ENCODE results near the gene DNAJB14. TPM values are rescaled to one million over a fixed set of nuclear protein-coding genes. Genes with fewer than 3 reads are reported as not detected.

The DNAJB14 gene
- total and polyA plus RNA-seq, 2 of the 13 experiments (the other 11 are each of a cell fraction or from before 2014, with no cell fraction given): 9.1 to 38.1 TPM

DNA sequence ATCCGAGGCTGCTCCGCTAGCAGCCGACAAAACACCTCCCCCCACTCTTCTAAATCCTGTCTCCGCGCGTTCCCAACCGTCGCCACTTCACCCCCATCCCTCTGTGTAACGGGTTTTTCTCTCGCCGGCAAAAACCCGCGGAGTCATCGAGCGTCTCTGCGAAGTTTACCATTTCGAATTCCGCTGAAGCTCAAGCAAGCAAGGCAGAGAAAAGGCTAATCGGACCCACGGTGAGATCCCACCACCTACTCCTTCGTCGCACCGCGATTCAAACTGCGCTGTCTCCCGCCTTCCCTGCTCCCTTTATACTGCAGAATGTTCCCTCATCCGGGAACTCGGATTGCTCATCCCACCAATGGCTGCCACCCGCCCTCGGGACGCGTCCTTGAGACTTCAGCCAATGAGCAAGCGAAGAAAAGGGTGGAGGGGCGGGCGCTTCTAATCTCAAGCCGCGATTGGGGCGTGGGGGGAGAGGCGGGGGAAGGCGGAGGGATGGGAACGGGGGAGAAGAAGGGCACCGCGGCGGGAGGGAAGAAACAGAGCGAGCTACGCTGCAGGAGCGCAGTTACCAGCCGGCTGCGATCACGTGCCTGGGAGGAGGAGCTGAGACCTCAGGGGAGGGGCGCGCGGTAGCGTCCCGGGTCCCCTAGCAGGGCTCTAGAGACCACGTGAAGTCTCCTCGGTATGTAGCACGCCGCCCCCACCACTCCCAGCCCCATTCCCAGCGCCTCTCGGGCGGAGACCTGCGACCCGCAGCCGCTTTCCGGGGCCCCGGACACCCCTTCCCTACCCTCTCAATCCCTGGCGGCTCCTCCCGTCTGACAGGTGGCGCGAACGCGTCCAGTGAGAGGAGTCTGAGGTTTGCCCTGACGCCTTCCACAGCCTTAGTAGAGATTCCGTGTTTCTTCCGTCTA is 3.8 kb upstream of the DNAJB14 start, which contains the start of gene H2AZ1 (continued):
- TF ChIP-seq, protein P1, sequence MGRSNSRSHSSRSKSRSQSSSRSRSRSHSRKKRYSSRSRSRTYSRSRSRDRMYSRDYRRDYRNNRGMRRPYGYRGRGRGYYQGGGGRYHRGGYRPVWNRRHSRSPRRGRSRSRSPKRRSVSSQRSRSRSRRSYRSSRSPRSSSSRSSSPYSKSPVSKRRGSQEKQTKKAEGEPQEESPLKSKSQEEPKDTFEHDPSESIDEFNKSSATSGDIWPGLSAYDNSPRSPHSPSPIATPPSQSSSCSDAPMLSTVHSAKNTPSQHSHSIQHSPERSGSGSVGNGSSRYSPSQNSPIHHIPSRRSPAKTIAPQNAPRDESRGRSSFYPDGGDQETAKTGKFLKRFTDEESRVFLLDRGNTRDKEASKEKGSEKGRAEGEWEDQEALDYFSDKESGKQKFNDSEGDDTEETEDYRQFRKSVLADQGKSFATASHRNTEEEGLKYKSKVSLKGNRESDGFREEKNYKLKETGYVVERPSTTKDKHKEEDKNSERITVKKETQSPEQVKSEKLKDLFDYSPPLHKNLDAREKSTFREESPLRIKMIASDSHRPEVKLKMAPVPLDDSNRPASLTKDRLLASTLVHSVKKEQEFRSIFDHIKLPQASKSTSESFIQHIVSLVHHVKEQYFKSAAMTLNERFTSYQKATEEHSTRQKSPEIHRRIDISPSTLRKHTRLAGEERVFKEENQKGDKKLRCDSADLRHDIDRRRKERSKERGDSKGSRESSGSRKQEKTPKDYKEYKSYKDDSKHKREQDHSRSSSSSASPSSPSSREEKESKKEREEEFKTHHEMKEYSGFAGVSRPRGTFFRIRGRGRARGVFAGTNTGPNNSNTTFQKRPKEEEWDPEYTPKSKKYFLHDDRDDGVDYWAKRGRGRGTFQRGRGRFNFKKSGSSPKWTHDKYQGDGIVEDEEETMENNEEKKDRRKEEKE (IDR thresholded peaks at IDR 0.05): no peak
- TF ChIP-seq MATR3 (CRISPR knock-in tag; IDR thresholded peaks at IDR 0.05) (no peak), PHF21A (CRISPR knock-in tag; IDR thresholded peaks at IDR 0.05) (no peak; the same call in 1 of the 2 replicates), BRD4 (CRISPR knock-in tag; IDR thresholded peaks at IDR 0.05) (no peak), FOXJ3 (CRISPR knock-in tag; IDR thresholded peaks at IDR 0.05; ENCODE audit: borderline replicate concordance) (no peak), ZNF430 (CRISPR knock-in tag; IDR thresholded peaks at IDR 0.05) (no peak), SP1 (IDR thresholded peaks at IDR 0.05) (no peak), SP1 (CRISPR knock-in tag; IDR thresholded peaks at IDR 0.05) (peak; percentile 29), ZNF260 (CRISPR knock-in tag; IDR thresholded peaks at IDR 0.05; ENCODE audit: borderline replicate concordance, low read depth) (no peak), ATF1 (CRISPR knock-in tag; IDR thresholded peaks at IDR 0.05) (peak; percentile 81), GABPA (IDR thresholded peaks at IDR 0.05; ENCODE audit: low read depth, low read length) (no peak), GABPA (CRISPR knock-in tag; IDR thresholded peaks at IDR 0.05; ENCODE audit: low read depth) (0 out of 2 replicates have a peak, but pooled peaks have one; percentile 53), YY1 (IDR thresholded peaks at IDR 0.05; ENCODE audit: insufficient read depth, insufficient replicate concordance, low read depth, low read length) (peak; percentile 74), EZH2 (conservative IDR thresholded peaks at IDR 0.05; ENCODE audit: low read depth, low read length) (no peak), KLF16 (CRISPR knock-in tag; IDR thresholded peaks at IDR 0.05) (peak in 1 of 2 experiments; percentile 63; a peak in 1 of 4 replicates)
- TF ChIP-seq, protein P2, sequence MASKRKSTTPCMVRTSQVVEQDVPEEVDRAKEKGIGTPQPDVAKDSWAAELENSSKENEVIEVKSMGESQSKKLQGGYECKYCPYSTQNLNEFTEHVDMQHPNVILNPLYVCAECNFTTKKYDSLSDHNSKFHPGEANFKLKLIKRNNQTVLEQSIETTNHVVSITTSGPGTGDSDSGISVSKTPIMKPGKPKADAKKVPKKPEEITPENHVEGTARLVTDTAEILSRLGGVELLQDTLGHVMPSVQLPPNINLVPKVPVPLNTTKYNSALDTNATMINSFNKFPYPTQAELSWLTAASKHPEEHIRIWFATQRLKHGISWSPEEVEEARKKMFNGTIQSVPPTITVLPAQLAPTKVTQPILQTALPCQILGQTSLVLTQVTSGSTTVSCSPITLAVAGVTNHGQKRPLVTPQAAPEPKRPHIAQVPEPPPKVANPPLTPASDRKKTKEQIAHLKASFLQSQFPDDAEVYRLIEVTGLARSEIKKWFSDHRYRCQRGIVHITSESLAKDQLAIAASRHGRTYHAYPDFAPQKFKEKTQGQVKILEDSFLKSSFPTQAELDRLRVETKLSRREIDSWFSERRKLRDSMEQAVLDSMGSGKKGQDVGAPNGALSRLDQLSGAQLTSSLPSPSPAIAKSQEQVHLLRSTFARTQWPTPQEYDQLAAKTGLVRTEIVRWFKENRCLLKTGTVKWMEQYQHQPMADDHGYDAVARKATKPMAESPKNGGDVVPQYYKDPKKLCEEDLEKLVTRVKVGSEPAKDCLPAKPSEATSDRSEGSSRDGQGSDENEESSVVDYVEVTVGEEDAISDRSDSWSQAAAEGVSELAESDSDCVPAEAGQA (IDR thresholded peaks at IDR 0.05; ENCODE audit: low read depth): no peak; the same call in 1 of the 2 replicates
- TF ChIP-seq, protein P2 (CRISPR knock-in tag; IDR thresholded peaks at IDR 0.05; ENCODE audit: borderline replicate concordance): no peak
- TF ChIP-seq, protein P3, sequence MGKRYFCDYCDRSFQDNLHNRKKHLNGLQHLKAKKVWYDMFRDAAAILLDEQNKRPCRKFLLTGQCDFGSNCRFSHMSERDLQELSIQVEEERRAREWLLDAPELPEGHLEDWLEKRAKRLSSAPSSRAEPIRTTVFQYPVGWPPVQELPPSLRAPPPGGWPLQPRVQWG (CRISPR knock-in tag; IDR thresholded peaks at IDR 0.05; ENCODE audit: borderline replicate concordance, low read depth): no peak

Measured in HepG2 (cell line).